NCI-H524 (cell line): ENCODE measurements around the gene HOXB3.
A peak's percentile ranks its signal among the peaks of the same experiment; 100 is the strongest.
"Not testable (repeated sequence)": the region's sequence is repeated elsewhere in the genome, so short reads cannot be mapped to it uniquely, and the experiment has no call there.

Source experiments
- DNase-seq, 2 experiments: peaks; one replicate each; lab custom pipeline; 2025; lab: John Stamatoyannopoulos, UW

The HOXB3 gene

DNA sequence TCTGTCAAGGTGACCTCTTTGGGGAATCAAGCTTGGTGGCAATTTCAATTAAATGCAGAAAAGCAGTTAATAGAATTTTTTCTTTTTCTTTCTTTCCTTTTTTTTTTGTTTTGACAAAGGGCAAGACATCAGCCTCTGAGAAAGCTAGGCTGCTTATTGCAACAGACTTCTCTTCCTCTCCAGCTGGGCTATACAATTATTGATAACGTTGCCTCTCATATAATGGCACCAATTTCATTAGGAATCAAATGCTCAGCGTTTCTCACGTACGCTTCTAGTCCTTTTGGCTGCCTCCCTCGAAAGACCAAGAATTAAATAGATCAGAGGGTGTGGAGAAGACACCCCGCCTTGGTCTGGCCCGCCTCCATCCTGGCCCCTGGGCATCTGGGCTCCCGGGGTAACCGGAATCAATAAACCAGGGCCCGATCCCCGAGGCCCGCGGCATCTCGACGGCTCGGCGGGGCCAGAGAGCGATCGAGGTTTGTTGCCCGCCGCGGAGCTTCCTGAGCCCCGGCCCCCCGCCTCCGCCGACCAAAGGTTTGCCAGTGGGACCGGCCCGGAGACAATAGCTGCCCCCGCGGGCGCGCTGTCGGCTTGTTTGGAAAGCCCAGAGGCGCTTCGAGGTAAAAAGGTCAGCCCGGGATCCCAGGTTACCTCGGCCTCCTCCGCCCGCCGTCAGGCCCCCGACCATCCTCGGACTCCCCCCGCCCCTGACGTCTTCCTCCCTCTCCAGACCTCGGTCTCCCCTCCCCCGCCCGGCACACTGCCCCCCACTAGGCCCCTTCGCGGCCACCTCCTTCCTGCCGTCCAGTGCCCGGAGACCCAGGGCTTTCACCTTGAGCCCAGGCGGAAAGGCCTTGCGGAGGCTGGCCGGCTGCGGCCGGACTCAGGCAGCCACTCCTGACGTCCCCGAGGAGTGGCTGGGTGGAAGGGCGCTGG, 63.2 kb downstream of the HOXB3 start:
- no peak for DNase-seq

DNA sequence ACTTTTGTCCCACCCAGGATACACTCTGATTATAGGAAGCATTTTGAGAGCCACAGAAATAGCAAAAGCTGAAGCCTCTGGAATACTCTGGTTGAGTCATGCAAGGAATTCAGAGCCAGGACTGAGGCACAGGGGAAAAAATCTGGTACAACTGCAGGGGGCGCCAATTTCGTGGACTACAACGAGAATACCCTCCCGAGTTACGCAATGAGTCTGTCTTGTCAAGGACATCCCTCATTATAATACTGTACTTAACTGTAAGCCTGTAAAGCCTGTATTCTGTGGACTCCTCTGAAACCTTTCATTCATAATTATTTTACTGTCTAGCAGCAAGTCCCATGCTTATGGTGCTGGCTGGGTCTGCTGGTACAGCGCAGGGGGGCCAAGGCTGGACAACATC, 67.0 kb downstream of the HOXB3 start:
- no peak for DNase-seq

DNA sequence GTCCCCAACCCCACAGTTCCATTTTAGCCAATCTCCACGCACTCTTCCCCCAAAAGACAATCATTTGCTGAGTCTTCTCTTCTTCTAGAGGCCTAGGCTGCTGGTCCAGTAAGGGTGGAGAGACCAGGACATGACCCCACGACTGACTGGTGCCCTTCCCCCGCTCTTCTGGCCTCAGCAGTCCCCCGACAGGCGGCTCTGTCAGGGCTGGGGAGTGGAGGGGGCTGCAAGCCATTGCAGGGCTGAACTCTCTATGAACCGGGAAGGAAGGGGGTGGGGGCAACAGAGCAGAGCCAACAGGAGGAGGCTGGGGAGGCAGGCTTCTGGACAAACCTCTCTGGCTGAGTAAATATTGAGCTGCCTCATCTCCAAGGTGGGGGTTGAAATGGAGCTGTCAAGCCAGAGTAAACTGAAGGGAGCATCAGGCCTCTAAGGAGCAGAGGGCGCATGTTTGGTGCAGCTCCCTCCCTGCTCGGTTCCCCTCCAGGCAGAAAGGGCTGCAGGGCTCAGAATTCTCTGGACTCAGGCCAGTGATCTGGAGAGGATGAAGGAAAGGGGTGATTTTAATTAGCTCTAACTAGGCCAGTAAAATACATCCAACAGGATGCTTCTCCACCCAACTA, 67.9 kb downstream of the HOXB3 start:
- no peak for DNase-seq

DNA sequence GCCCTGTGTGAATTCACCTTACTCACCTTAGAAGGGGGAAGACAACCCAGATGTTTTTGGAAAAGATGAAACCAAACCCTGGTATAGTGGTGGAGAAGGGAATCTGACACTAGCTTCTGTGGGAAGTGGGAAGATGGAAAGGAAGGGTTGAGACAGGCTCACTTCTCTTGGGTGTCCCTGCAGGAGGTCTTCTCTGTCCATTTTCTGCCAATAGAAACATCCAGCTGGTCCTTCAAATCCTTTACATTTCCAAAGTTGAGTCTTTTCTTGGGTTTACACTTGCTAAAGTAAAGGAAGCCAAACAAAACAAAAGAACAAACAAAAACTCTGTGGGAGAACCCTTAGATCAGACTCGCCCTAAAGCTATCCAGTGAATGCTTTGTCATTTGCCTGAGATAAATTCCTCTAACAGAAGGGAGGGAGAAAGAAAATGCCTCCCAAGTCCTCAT, 69.4 kb downstream of the HOXB3 start:
- no peak for DNase-seq

DNA sequence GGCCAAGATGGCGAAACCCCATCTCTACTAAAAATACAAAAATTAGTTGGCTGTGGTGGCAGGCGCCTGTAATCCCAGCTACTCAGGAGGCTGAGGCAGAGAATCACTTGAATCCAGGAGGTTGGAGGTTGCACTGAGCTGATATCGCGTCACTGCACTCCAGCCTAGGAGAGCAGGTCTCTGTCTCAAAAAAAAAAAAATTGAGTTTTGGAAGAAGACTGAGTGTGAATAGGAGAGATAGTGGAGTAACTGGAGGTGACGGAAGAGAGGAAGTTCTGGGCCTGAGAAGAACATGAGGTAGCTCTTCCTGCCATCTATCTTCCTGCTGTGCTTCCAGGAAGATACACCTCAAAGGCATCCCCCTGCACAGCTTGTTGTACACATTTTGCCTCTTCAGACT, 70.6 kb downstream of the HOXB3 start:
- DNase-seq = no peak

DNA sequence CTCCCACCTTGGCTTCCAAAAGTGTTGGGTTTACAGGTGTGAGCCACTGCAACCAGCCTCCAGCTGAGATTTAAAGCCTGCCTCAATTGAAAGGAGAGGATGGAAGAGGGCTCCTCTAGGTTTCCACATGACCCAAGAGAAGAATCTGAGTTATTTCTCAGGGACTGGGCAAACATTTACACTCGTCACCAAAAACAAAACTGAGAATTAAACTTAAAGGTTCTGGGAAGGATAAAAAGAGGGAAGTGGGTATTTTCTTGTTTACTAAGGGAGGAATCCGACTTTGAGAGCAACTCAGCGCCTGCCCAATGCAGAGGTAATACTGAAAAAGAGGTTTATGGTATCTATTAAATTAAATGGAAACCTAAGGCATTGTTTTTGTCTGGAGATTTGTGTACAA, 72.6 kb downstream of the HOXB3 start:
- no peak for DNase-seq

DNA sequence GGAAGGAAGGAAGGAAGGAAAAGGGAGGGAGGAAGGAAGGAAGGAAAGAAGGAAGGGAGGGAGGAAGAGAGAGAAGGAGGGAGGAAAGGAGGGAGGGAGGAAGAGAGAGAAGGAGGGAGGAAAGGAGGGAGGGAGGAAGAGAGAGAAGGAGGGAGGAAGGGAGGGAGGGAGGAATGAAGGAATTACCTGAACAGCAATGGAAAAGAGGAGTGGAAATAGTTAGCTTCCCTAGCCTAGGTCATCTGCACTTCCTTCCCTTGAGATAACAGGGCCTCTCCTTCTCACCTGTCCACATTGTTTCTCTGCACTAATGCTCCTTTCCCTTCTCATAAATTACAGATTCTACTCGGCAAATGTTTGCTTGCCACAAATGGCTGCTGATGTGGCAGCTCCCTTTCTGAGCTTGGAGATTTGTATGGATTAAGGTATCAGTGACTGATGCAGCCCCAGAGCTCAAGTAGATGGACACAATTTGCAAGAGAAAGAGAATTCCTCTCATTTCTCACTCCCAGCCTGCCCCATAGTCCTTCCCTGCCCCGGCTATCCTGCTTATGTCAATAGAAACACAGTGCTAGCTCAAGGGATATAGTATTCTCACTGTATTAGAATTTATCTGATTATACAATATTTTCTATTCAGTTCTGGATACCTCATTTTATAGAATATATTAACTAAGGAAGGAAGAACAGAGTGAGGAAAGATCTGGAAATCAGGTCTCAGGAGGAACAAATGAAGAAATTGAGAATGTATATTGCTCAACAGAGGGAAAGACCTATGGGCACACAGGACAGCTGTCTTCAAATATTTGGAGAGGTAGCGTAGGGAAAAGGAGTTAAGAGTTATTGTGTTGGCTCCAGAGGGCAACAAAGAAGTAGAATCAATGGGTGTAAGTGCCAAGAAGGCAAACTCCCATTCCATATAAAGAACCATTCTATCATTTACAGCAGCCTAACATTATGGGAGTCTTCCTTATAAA, 73.8 kb downstream of the HOXB3 start:
- DNase-seq = no peak

DNA sequence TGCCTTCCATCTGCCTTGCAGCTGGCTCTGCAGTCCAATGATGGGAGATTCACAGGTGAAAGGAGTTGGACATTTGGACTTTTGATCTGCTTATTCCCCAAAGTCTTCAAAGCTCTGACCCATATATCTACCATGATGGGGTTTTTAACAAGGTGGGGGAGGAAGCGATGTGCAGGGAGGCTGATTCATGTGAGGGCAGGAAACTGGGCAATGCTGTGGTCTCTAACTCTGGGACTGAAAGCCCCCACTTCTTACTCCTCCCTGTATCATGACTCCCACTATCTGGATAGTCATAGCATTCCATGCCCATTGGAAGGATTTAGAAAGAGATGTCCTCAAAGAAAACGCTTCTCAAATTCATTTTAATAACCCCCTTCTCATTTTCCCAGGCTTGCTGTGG, 75.6 kb downstream of the HOXB3 start:
- no peak for DNase-seq

DNA sequence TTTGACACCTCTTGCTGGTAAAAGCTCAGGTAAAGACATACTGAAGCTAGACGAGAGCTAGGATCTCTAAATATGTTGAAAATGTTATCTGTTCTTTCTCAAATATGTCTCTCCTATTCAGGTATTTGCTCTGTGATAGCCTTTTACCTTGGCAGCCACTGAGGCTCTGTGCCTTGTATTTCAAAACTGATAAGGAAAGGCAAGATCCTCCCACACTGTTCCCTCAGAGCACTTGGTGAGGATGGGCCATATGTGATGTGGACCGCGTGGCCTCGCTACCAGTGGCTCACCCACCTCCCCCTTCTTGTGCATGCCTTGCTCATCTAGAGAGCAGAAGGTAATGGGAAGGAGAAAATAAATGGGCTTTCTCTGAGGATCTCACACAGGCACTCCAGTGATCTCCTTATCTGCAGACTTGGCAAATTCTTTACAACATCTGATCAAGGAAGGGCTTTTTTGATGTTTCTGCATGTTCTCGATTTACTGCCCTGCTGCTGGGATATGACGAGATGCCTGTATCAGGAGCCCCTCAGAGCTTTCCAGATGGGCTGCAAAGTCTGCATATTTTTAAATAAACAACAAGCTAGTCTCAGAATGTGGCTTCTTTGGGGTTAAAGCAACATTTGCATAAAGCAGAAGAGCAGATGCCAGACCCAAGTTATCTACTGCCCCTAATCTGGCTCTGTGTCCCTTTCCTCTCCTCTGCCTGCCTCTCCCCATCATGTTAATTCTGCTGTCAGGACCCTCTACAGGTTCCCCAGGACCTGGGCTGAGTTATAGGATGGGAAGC, 76.2 kb downstream of the HOXB3 start:
- no peak for DNase-seq

DNA sequence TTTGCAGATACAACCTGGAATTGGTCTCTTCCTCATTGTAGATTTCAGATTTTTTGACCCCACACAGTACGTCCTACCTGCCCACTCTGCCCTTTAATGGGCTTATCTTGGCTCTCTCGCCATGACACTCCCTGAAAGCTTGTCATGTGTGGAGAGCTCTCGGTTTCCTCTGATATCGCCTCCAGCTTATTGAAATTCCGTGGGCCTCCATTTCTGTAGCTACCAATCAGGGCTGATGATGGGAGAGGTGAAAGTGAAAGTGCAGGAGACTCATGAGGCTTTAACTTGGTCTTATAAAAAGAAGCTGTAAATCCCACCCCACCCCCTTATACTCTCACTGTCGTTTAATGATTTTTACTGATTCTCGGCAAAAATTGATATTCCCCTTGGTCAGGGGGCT, 76.9 kb downstream of the HOXB3 start:
- DNase-seq = no peak

DNA sequence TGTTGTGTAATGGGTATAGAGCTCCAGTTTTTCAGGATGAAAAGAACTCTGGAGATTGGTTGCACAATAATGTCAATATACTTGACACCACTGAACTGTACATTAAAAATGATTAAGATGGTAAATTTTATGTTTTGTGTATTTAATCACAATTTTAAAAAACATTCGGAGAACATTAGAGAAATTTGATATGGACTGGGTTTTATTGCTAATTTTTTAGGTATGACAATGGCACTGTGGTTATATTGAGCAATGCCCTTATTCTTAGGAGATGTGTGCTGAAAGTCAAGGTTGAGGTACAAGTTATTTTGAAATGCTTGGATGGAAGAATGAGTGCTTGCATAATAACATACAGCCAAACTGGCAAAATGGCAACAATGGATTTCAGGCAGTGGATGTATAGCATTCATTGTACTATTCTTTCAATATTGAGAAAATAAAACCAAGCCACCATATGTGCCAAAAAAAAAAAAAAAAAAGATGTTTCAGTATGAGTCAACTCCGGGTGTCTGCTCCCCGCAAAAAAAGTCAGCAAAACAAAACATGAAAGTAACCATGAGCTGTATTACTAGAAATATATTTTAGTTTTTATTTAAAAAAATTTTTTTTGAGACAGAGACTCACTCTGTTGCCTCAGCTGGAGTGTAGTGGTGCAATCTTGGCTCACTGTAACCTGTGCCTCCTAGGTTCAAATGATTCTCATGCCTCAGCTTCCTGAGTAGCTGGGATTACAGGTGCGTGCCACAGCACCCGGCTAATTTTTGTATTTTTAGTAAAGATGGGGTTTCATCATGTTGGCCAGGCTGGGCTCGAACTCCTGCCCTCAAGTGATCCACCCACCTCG, 79.1 kb downstream of the HOXB3 start:
- no peak for DNase-seq

DNA sequence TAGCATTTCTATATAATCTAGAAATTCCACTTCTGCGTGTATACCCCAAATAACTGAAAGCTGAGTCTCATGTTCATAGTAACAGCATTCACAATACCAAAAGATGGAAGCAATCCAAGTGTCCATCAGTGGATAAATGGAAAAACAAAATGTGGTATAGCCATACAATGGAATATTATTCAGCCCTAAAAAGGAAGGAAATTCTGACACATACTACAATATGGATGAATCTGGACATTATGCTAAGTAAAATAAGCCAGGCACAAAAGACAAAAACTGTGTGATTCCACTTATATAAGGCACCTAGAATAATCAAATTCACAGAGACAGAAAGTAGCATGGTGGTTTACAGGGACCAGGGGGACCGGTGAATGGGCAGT, 79.7 kb downstream of the HOXB3 start:
- no peak for DNase-seq

DNA sequence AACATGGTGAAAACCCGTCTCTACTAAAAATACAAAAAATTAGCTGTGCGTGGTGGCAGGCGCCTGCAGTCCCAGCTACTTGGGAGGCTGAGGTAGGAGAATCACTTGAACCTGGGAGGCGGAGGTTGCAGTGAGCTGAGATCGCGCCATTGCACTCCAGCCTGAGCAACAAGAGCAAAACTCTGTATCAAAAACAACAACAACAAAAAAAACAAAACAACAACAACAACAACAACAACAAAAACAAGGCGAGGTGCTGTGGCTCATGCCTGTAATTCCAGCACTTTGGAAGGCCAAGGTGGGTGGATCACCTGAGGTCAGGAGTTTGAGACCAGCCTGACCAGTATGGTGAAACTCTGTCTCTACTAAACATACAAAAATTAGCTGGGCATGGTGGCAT, 80.3 kb downstream of the HOXB3 start:
- not testable (repeated sequence) for DNase-seq

DNA sequence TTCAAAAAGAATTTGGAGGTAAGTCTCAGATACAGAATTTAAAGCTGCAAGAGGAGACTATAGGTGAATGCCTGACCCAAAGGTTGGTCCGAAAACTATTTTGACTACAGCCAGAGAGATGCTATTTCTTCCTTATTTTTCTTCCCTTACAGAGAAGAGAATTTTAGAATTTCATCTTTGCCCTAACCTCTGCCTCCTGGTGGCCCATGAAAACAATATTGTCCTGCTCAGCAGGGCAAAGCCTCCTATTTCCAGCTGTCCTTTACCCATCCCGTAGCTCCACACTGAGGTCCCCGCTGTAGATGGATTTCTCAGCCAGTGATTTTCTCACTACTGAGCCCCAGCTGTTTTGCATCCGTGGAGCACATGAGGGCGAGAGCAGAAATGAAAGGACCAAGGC, 83.8 kb downstream of the HOXB3 start:
- no peak for DNase-seq

DNA sequence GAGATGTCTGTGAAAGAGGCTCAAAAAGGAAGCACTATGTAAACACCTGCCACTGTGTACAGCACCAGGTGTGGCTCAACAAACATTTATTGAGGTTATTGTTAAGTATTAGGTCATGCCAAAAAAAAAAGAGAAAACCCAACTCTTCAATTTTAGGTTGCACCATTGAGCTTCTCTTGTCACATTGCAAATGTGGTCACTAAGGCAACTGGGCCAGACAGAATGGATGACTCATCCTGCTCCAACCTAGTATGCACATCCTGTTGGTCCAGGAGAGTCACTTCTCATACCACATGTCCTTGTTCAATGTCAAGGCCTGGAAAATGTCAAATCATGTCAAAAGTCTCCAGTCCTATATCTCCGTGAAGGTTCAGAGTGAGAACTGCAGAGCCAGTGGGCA, 84.3 kb downstream of the HOXB3 start:
- DNase-seq = no peak

DNA sequence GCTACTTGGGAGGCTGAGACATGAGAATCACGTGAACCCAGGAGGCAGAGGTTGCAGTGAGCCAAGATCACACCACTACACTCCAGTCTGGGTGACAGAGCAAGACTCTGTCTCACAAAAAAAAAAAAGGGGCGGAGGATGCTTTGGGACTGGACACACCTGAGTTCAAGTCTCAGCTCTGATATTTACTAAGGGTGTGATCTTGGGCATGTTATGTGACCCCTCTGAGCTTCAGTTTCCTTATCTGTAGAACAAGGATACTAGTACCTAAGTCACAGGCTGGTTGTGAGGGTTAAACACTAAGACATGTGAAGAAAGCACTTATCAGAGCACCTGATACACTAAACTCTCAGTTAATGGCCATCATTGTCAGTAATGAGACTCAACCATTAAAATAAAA, 85.1 kb downstream of the HOXB3 start:
- no peak for DNase-seq

DNA sequence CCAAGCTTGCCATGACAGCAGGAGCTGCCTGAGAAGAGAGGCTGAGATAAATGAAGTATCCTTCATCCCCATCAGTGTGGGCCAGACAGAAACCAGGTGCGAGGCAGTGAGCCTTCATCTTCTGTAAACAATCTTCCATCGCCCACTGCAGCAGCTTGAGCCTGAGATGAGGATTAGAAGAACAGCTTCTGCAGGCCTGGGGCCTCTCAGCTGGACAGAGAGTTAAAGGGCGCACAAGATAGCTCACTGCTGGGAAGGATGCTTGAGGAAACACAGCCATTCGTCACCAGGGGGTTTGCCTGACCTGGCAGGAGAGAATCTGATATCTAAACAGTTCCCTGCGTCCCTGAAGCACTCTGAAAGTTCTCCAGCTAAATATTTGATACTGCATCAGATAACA, 86.3 kb downstream of the HOXB3 start:
- peak in 1 of 2 experiments; percentile 12 for DNase-seq

DNA sequence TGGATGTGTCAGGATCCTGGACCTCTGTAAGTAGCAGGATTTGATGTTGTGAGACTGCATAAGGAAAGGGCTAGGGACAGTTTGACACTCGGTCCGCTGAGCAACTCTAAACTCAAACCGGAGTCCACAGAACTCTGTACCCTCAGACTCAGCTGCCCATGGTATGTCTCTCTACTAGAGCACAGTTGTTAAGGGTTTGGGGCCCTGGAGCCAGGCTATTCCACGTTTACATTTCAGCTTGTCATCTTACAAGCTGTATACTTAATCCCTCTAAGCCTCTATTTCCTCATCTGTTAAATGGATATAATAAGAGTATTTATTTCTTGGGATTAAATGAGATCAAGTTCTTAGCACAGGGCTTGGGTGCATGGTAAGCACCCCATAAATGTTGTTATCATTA, 87.1 kb downstream of the HOXB3 start:
- no peak for DNase-seq

DNA sequence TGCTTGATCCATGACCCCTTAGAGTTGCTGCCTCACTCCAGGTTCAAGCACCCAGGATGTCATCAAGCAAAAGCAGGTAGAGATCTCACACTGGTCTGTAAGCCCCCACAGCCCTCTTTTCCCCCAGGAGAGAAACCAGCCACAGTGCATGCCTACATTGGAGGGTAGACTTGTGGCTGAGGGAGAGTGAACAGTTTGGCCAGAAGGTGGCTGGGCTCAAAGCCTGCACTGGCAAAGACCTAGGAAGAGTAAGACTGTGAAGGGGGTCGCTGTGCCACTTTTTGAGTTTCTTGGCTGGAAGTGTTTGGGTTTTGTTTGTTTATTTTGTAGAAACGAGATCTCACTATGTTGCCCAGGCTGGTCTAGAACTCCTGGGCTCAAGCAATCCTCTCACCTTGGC, 87.7 kb downstream of the HOXB3 start:
- DNase-seq = no peak
